ENCODE measurements around the gene PLXNA2. TPM values are rescaled to one million over a fixed set of nuclear protein-coding genes. Genes with fewer than 3 reads are reported as not detected.

The PLXNA2 gene
- total RNA-seq, 1 experiment from 2014 or later, result 0.89 TPM

- no TSS peak for BruUV-seq (replicated peaks)
- intact Hi-C loops (cut with micrococcal nuclease), result no loop called here
- H3K79me2 ChIP-seq (ENCODE audit: insufficient read depth, low read length), result no peaks in the 10 kb centered on the region
- no peak overlapping the region for H3K27ac ChIP-seq (ENCODE audit: low read depth, low read length)
- H3K9me2 ChIP-seq (ENCODE audit: insufficient read depth), result no peaks in the 10 kb centered on the region
- H3K9ac ChIP-seq (ENCODE audit: low read length), result no peak overlapping the region
- no peak for ATAC-seq
- ChIA-PET RAD21 (ENCODE audit: low non-redundant PET in 1 of 2, low total read pairs in 2 of 2, uncharacterized antibody in 2 of 2, unreplicated experiment in 2 of 2) (no interaction called here), POLR2A (interaction anchor here (1.0 kb wide), 1 partner anchor 13 kb away, joined by 3 read pairs; no protein-coding TSS in a partner anchor), CTCF (no interaction called here)
- no peaks in the 10 kb centered on the region for H3K4me1 ChIP-seq (ENCODE audit: control insufficient read depth in 1 of 2, insufficient read depth in 2 of 2, low read length in 2 of 2)
- no peaks in the 10 kb centered on the region for H3K9me3 ChIP-seq (ENCODE audit: control insufficient read depth in 1 of 2, insufficient read depth in 1 of 2, low read depth in 1 of 2, low read length in 2 of 2)
- no peaks in the 10 kb centered on the region for H3K27me3 ChIP-seq (ENCODE audit: insufficient read depth, low read length)
- no peaks in the 10 kb centered on the region for H4K20me1 ChIP-seq (ENCODE audit: insufficient read depth)
- H2AFZ ChIP-seq (ENCODE audit: low read depth, low read length, poor library complexity, severe bottlenecking), result no peak overlapping the region
- no peak for DNase-seq (ENCODE audit: low read depth, low spot score)
- TF ChIP-seq POLR2AphosphoS5 (IDR thresholded peaks at IDR 0.05; ENCODE audit: low read depth, low read length) (no peak), ZBTB33 (IDR thresholded peaks at IDR 0.05; ENCODE audit: extremely low read depth, insufficient replicate concordance, low read length) (no peak), ELF1 (IDR thresholded peaks at IDR 0.05; ENCODE audit: borderline replicate concordance, low read depth) (no peak), REST (IDR thresholded peaks at IDR 0.05; ENCODE audit: low read depth) (no peak), TCF7L2 (IDR thresholded peaks at IDR 0.05; ENCODE audit: borderline replicate concordance, extremely low read depth, insufficient read depth, insufficient read length) (no peak), EZH2 (IDR thresholded peaks at IDR 0.05) (no peak), EGR1 (IDR thresholded peaks at IDR 0.05; ENCODE audit: low read depth) (no peak), YY1 (IDR thresholded peaks at IDR 0.05; ENCODE audit: extremely low read depth, insufficient replicate concordance, low read depth, low read length) (no peak), CTCF (IDR thresholded peaks at IDR 0.05 in 2 of 3, conservative IDR thresholded peaks at IDR 0.05 in 1 of 3; ENCODE audit: borderline replicate concordance in 1 of 3, insufficient read depth in 1 of 3, low read depth in 2 of 3, low read length in 2 of 3) (no peak), ZNF274 (IDR thresholded peaks at IDR 0.05; ENCODE audit: low read depth, low read length) (no peak), JUND (IDR thresholded peaks at IDR 0.05) (no peak), SIN3A (IDR thresholded peaks at IDR 0.05; ENCODE audit: low read depth) (no peak), ZFX (IDR thresholded peaks at IDR 0.05) (no peak), CBX3 (IDR thresholded peaks at IDR 0.05; ENCODE audit: low read depth) (no peak), MAX (IDR thresholded peaks at IDR 0.05) (no peak), FOSL1 (IDR thresholded peaks at IDR 0.05; ENCODE audit: low read depth) (no peak), CEBPB (IDR thresholded peaks at IDR 0.05; ENCODE audit: low read depth) (no peak), SRF (IDR thresholded peaks at IDR 0.05; ENCODE audit: low read depth) (no peak)
- no peak overlapping the region for H3K4me3 ChIP-seq (replicated peaks in 1 of 2; ENCODE audit: low read depth in 1 of 2, low read length in 2 of 2)
- no peaks in the 10 kb centered on the region for H3K36me3 ChIP-seq (ENCODE audit: control insufficient read depth in 1 of 2, insufficient read depth in 2 of 2, low read length in 2 of 2)
- H3K4me2 ChIP-seq (ENCODE audit: low read length), result no peak overlapping the region
Measured at GRCh38 chr1:208194944-208195343, 49.2 kb downstream of the PLXNA2 start.

Measured in HCT116 (cell line).